DND-41 (cell line): ENCODE results near the gene SLC41A2.
A peak's percentile ranks its signal among the peaks of the same experiment; 100 is the strongest.

Experiments used
- ATAC-seq: fragments of 200-7000 bp; cut with Tn5 transposase; 3 replicates; pipeline ENCODE4 v1.9.1; 2021; ENCODE audit warnings: low read depth; ENCODE audit not compliant: insufficient read depth
- DNase-seq: peaks from one replicate; pipeline ENCODE4 v3.0.0-alpha.2; 2020
- H2AFZ ChIP-seq: 2 replicates; pipeline ENCODE4 v1.6.0; 2012; ENCODE audit warnings: low read depth, low read length
- H3K27ac ChIP-seq: 2 replicates; pipeline ENCODE4 v1.5.1; 2012; ENCODE audit warnings: low read length, inconsistent platforms
- H3K27me3 ChIP-seq: fragments of 200-600 bp; sonication (generic); 2 replicates; pipeline ENCODE4 v1.6.0; 2012; ENCODE audit warnings: low read length, mild to moderate bottlenecking, inconsistent platforms; ENCODE audit not compliant: insufficient read depth, poor library complexity
- H3K36me3 ChIP-seq: 2 replicates; pipeline ENCODE4 v1.5.1; 2012; ENCODE audit warnings: low read length, inconsistent platforms; ENCODE audit not compliant: insufficient read depth
- H3K4me1 ChIP-seq: 2 replicates; pipeline ENCODE4 v1.5.1; 2012; ENCODE audit warnings: mild to moderate bottlenecking, low read length; ENCODE audit not compliant: insufficient read depth
- H3K4me2 ChIP-seq: 2 replicates; pipeline ENCODE4 v1.6.0; 2012; ENCODE audit warnings: mild to moderate bottlenecking, moderate library complexity, low read length, inconsistent platforms; ENCODE audit not compliant: insufficient read depth
- H3K4me3 ChIP-seq, 2 experiments: fragments of 200-600 bp in 1 of 2; shearing (Covaris generic) in 1 of 2; 2 replicates each; pipeline ENCODE4 v1.5.1; 2012 to 2016; ENCODE audit warnings: inconsistent platforms in 2 of 2, low read length in 2 of 2, mild to moderate bottlenecking in 2 of 2, low read depth in 1 of 2, moderate library complexity in 1 of 2
- H3K79me2 ChIP-seq: 2 replicates; pipeline ENCODE4 v1.6.0; 2012; ENCODE audit warnings: low read length, inconsistent platforms; ENCODE audit not compliant: insufficient read depth
- H3K9ac ChIP-seq: 2 replicates; pipeline ENCODE4 v1.6.0; 2012; ENCODE audit warnings: low read depth, mild to moderate bottlenecking, inconsistent platforms, low read length, moderate library complexity
- H3K9me3 ChIP-seq: 2 replicates; pipeline ENCODE4 v1.5.1; 2012; ENCODE audit warnings: low read length, moderate library complexity, mild to moderate bottlenecking, inconsistent platforms; ENCODE audit not compliant: insufficient read depth, severe bottlenecking
- H4K20me1 ChIP-seq: 2 replicates; pipeline ENCODE4 v1.6.0; 2012; ENCODE audit warnings: low read length; ENCODE audit not compliant: insufficient read depth
- CTCF ChIP-seq: IDR thresholded peaks from 2 replicates; pipeline ENCODE4 v1.5.1; 2012; ENCODE audit warnings: borderline replicate concordance, low read length, moderate library complexity, mild to moderate bottlenecking; ENCODE audit not compliant: poor library complexity, severe bottlenecking; ENCODE audit errors: extremely low read depth
- EZH2 ChIP-seq: IDR thresholded peaks from 3 replicates; pipeline ENCODE4 v1.6.1; 2012; ENCODE audit warnings: borderline replicate concordance, low read depth, mild to moderate bottlenecking, moderate library complexity, low read length, inconsistent platforms; ENCODE audit not compliant: severe bottlenecking

SLC41A2 gene

DNA sequence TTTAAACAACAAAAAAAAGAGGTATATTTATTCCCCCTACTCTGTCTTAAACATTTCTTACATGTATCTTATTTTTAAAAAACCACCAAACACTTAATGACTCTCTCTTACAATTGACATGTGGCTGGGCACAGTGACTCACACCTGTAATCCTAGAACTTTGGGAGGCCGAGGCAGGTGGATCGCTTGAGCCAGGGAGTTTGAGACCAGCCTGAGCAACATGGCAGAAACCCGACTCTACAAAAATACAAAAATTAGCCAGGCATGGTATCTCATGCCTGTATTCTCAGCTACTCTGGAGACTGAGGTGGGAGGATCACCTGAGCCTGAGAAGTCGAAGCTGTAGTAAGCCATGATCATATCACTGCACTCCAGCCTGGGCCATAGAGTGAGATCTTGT lies 16.0 kb downstream of the SLC41A2 start:
- H3K4me2 ChIP-seq, result no peak overlapping the region
- H3K4me3 ChIP-seq, result no peak overlapping the region

GRCh38 chr12:104941454-104941853 lies 16.6 kb downstream of the SLC41A2 start:
- Histone ChIP-seq H3K4me1 (no peaks in the 10 kb centered on the region), H3K4me3 (no peak overlapping the region), H3K27me3 (no peaks in the 10 kb centered on the region), H3K79me2 (no peaks in the 10 kb centered on the region), H2AFZ (no peak overlapping the region), H3K9ac (no peak overlapping the region), H3K9me3 (peaks cover 6% of the 10 kb centered on the region), H3K4me2 (no peak overlapping the region), H3K36me3 (no peaks in the 10 kb centered on the region), H4K20me1 (no peaks in the 10 kb centered on the region), H3K27ac (no peak overlapping the region)
- TF ChIP-seq EZH2 (no peak), CTCF (no peak)
- no peak for DNase-seq
- no peak for ATAC-seq

More for the DNA sequence above, 16.0 kb downstream of the SLC41A2 start:
- H3K27ac ChIP-seq, result no peak overlapping the region
- no peaks in the 10 kb centered on the region for H4K20me1 ChIP-seq
- no peaks in the 10 kb centered on the region for H3K79me2 ChIP-seq
- peaks cover 6% of the 10 kb centered on the region for H3K9me3 ChIP-seq
- ATAC-seq, result no peak
- DNase-seq, result no peak
- no peaks in the 10 kb centered on the region for H3K4me1 ChIP-seq
- H3K9ac ChIP-seq, result no peak overlapping the region
- no peaks in the 10 kb centered on the region for H3K36me3 ChIP-seq
- no peak for TF ChIP-seq EZH2
- no peak for TF ChIP-seq CTCF
- no peaks in the 10 kb centered on the region for H3K27me3 ChIP-seq
- H2AFZ ChIP-seq, result no peak overlapping the region

DNA sequence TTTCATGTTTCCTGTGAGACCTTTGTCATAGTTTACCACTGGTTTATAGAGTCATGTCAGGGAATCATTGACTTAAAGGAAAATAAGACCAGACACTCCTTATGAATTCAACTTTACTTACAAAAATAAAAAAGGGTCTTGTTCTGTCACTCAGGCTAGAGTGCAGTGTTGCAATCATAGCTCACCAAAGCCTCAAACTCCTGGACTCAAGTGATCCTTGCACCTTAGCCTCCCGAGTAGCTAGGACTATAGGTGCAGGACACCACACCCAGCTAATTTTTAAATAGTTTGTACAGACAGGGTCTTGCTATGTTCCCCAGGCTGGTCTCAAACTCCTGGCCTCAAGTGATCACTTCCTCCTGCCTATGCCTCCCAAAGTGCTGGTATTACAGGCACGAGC lies 19.0 kb downstream of the SLC41A2 start:
- DNase-seq (no peak), ATAC-seq (no peak)
- no peak overlapping the region for H3K27ac ChIP-seq
- H3K4me3 ChIP-seq, result no peak overlapping the region
- no peak overlapping the region for H2AFZ ChIP-seq
- no peaks in the 10 kb centered on the region for H3K4me1 ChIP-seq
- no peaks in the 10 kb centered on the region for H4K20me1 ChIP-seq
- H3K9me3 ChIP-seq, result peaks cover 4% of the 10 kb centered on the region
- H3K36me3 ChIP-seq, result no peaks in the 10 kb centered on the region
- H3K27me3 ChIP-seq, result no peaks in the 10 kb centered on the region
- no peak overlapping the region for H3K4me2 ChIP-seq
- no peak overlapping the region for H3K9ac ChIP-seq
- no peaks in the 10 kb centered on the region for H3K79me2 ChIP-seq
- TF ChIP-seq EZH2 (no peak), CTCF (no peak)

GRCh38 chr12:104938371-104938770 lies 19.7 kb downstream of the SLC41A2 start:
- Histone ChIP-seq H3K9ac (no peak overlapping the region), H3K27me3 (no peaks in the 10 kb centered on the region), H3K4me2 (no peak overlapping the region), H3K9me3 (peaks cover 1% of the 10 kb centered on the region), H3K4me3 (no peak overlapping the region), H3K79me2 (no peaks in the 10 kb centered on the region), H4K20me1 (no peaks in the 10 kb centered on the region), H3K36me3 (no peaks in the 10 kb centered on the region), H3K4me1 (no peaks in the 10 kb centered on the region), H2AFZ (no peak overlapping the region), H3K27ac (no peak overlapping the region)
- TF ChIP-seq CTCF (no peak), EZH2 (no peak)
- no peak for DNase-seq
- ATAC-seq, result peak; percentile 54; the same call in 2 of the 3 replicates
